HCT116 (cell line): ENCODE data around the gene PYROXD2. TPM values are rescaled to one million over a fixed set of nuclear protein-coding genes. Genes with fewer than 3 reads are reported as not detected.

Experiments used
- ATAC-seq: fragments of 200-7000 bp; cut with Tn5 transposase; 2 replicates; pipeline ENCODE4 v1.9.1; 2020; ENCODE audit warnings: mild to moderate bottlenecking, moderate library complexity
- BruUV-seq: library from RNA; stranded (reverse); fragments of 400-500 nt; replicated peaks from 2 replicates; lab custom pipeline; 2021; lab: Mats Ljungman, UMichigan
- CTCF ChIA-PET: fragments of 300-600 bp; sonication (Branson Sonifier 250); formaldehyde crosslinking; loops from one replicate; lab custom pipeline; 2021; ENCODE audit warnings: antibody characterized with exemption; lab: Charles Lee
- POLR2A ChIA-PET: fragments of 300-600, 350-600 bp; sonication (Branson Sonifier 250); formaldehyde crosslinking; loops from one replicate; lab custom pipeline; 2021; ENCODE audit warnings: antibody characterized with exemption; lab: Charles Lee
- RAD21 ChIA-PET, 2 experiments: fragments of 300-600 bp; sonication (Branson Sonifier 250); formaldehyde crosslinking; loops; one replicate each; lab custom pipeline; 2023; ENCODE audit warnings: low total read pairs in 2 of 2; ENCODE audit not compliant: uncharacterized antibody in 2 of 2, unreplicated experiment in 2 of 2, low non-redundant PET in 1 of 2; lab: Charles Lee
- DNase-seq: peaks from one replicate; pipeline ENCODE4 v3.0.0-alpha.2; 2010; ENCODE audit warnings: low read depth, low spot score
- H2AFZ ChIP-seq: fragments of 200-600 bp; shearing (Covaris generic), sonication (generic); 2 replicates; pipeline ENCODE4 v1.6.1; 2017; ENCODE audit warnings: low read depth, mixed run types, mixed read lengths, antibody characterized with exemption, low read length; ENCODE audit not compliant: poor library complexity, severe bottlenecking
- H3K27ac ChIP-seq: 2 replicates; pipeline ENCODE4 v1.5.1; 2012; ENCODE audit warnings: low read depth, low read length
- H3K27me3 ChIP-seq: fragments of 200-600 bp; sonication (generic); 2 replicates; pipeline ENCODE4 v1.6.1; 2016; ENCODE audit warnings: mixed run types, low read length, mixed read lengths; ENCODE audit not compliant: insufficient read depth
- H3K36me3 ChIP-seq, 2 experiments: fragments of 200-500 bp in 1 of 2; fragments of 200-600 bp in 1 of 2; sonication (Bioruptor generic) in 1 of 2; sonication (generic) in 1 of 2; 2 replicates each; pipeline versions ENCODE4 v1.5.1 to v1.6.1; 2014 to 2016; ENCODE audit warnings: low read length in 2 of 2, inconsistent platforms in 1 of 2, mixed read lengths in 1 of 2, mixed run types in 1 of 2; ENCODE audit not compliant: insufficient read depth in 2 of 2, control insufficient read depth in 1 of 2
- H3K4me1 ChIP-seq, 2 experiments: fragments of 200-600 bp in 1 of 2; sonication (generic) in 1 of 2; 2 replicates each; pipeline versions ENCODE4 v1.5.1 to v1.6.1; 2012 to 2017; ENCODE audit warnings: low read length in 2 of 2, inconsistent platforms in 1 of 2, mild to moderate bottlenecking in 1 of 2, mixed read lengths in 1 of 2, mixed run types in 1 of 2, moderate library complexity in 1 of 2; ENCODE audit not compliant: insufficient read depth in 2 of 2, control insufficient read depth in 1 of 2
- H3K4me2 ChIP-seq: fragments of 200-600 bp; sonication (generic); 2 replicates; pipeline ENCODE4 v1.6.1; 2017; ENCODE audit warnings: mixed run types, low read length, mixed read lengths
- H3K4me3 ChIP-seq, 2 experiments: fragments of 200-600 bp in 1 of 2; sonication (generic) in 1 of 2; replicated peaks in 1 of 2; 2 replicates each; pipeline ENCODE4 v1.5.1; 2011 to 2016; ENCODE audit warnings: low read length in 2 of 2, control low read depth in 1 of 2, low read depth in 1 of 2, mild to moderate bottlenecking in 1 of 2, mixed read lengths in 1 of 2, mixed run types in 1 of 2
- H3K79me2 ChIP-seq: fragments of 200-600 bp; sonication (generic); 2 replicates; pipeline ENCODE4 v1.6.1; 2017; ENCODE audit warnings: mild to moderate bottlenecking, mixed run types, low read length, moderate library complexity, mixed read lengths; ENCODE audit not compliant: insufficient read depth
- H3K9ac ChIP-seq: fragments of 200-600 bp; sonication (generic); 2 replicates; pipeline ENCODE4 v1.6.1; 2016; ENCODE audit warnings: low read length, mixed read lengths
- H3K9me2 ChIP-seq: fragments of 200-600 bp; sonication (generic), shearing (Covaris generic); 2 replicates; pipeline ENCODE4 v1.6.1; 2017; ENCODE audit warnings: mixed run types, mild to moderate bottlenecking, moderate library complexity; ENCODE audit not compliant: insufficient read depth
- H3K9me3 ChIP-seq, 2 experiments: fragments of 200-500 bp in 1 of 2; fragments of 200-600 bp in 1 of 2; sonication (Bioruptor generic) in 1 of 2; sonication (generic) in 1 of 2; 2 replicates each; pipeline ENCODE4 v1.6.1; 2014 to 2017; ENCODE audit warnings: low read length in 2 of 2, mixed read lengths in 2 of 2, inconsistent platforms in 1 of 2, low read depth in 1 of 2, mild to moderate bottlenecking in 1 of 2, mixed run types in 1 of 2, moderate library complexity in 1 of 2; ENCODE audit not compliant: control insufficient read depth in 1 of 2, insufficient read depth in 1 of 2
- H4K20me1 ChIP-seq: fragments of 200-600 bp; sonication (generic), shearing (Covaris generic); 2 replicates; pipeline ENCODE4 v1.6.1; 2017; ENCODE audit warnings: mixed run types, mild to moderate bottlenecking, moderate library complexity; ENCODE audit not compliant: insufficient read depth
- ATF3 ChIP-seq: IDR thresholded peaks from 2 replicates; pipeline ENCODE4 v1.6.1; 2012
- CBX3 ChIP-seq: IDR thresholded peaks from 2 replicates; pipeline ENCODE4 v1.6.1; 2012; ENCODE audit warnings: low read depth
- CEBPB ChIP-seq: IDR thresholded peaks from 2 replicates; pipeline ENCODE4 v1.6.1; 2012; ENCODE audit warnings: low read depth
- EGR1 ChIP-seq: IDR thresholded peaks from 2 replicates; pipeline ENCODE4 v1.6.1; 2012; ENCODE audit warnings: low read depth
- ELF1 ChIP-seq: IDR thresholded peaks from 2 replicates; pipeline ENCODE4 v1.6.1; 2012; ENCODE audit warnings: low read depth, borderline replicate concordance
- EZH2 ChIP-seq: fragments of 200-600 bp; sonication (generic); IDR thresholded peaks from 2 replicates; pipeline ENCODE4 v1.6.1; 2017; ENCODE audit warnings: antibody characterized with exemption, mixed run types
- EZH2phosphoT487 ChIP-seq: fragments of 200-600 bp; IDR thresholded peaks from 2 replicates; pipeline ENCODE4 v1.6.1; 2018; ENCODE audit warnings: antibody characterized with exemption, borderline replicate concordance
- JUND ChIP-seq: IDR thresholded peaks from 2 replicates; pipeline ENCODE4 v1.6.1; 2012
- POLR2A ChIP-seq: IDR thresholded peaks from 2 replicates; pipeline ENCODE4 v1.7.0; 2011; ENCODE audit warnings: borderline replicate concordance; ENCODE audit not compliant: insufficient read depth, insufficient read length; ENCODE audit errors: extremely low read depth
- POLR2AphosphoS5 ChIP-seq: IDR thresholded peaks from 2 replicates; pipeline ENCODE4 v1.6.1; 2011; ENCODE audit warnings: mild to moderate bottlenecking, low read depth, low read length, moderate library complexity
- RAD21 ChIP-seq: IDR thresholded peaks from 2 replicates; pipeline ENCODE4 v1.6.1; 2012; ENCODE audit warnings: low read depth, mild to moderate bottlenecking
- SP1 ChIP-seq: IDR thresholded peaks from 2 replicates; pipeline ENCODE4 v1.6.1; 2012; ENCODE audit warnings: low read depth
- SRF ChIP-seq: IDR thresholded peaks from 2 replicates; pipeline ENCODE4 v1.6.1; 2012; ENCODE audit warnings: low read depth
- ZFX ChIP-seq: fragments of 450-650 bp; IDR thresholded peaks from 2 replicates; pipeline ENCODE4 v1.6.1; 2017
- ZNF274 ChIP-seq: fragments of 200-500 bp; sonication (Bioruptor generic); IDR thresholded peaks from 2 replicates; pipeline ENCODE4 v1.6.1; 2014; ENCODE audit warnings: mild to moderate bottlenecking, low read depth, low read length, inconsistent platforms
- intact Hi-C: fragments of 100-400 bp; cut with micrococcal nuclease; formaldehyde crosslinking; loops from 2 replicates; pipeline ENCODE4 v1.10.0; 2022
- total RNA-seq: library from RNA; stranded (reverse); gene quantifications from one replicate; pipeline ENCODE4 v1.2.1, GENCODE V29; 2021; ENCODE audit not compliant: unreplicated experiment
- TF ChIP-seq, protein P1 (sequence below), 3 experiments: fragments of 200-600 bp in 1 of 3; sonication (generic) in 1 of 3; IDR thresholded peaks in 2 of 3; conservative IDR thresholded peaks in 1 of 3; 2 replicates each; pipeline ENCODE4 v1.5.1; 2012 to 2017; ENCODE audit warnings: low read depth in 2 of 3, low read length in 2 of 3, antibody characterized with exemption in 1 of 3, borderline replicate concordance in 1 of 3, control low read depth in 1 of 3, mild to moderate bottlenecking in 1 of 3, mixed read lengths in 1 of 3, mixed run types in 1 of 3, moderate library complexity in 1 of 3; ENCODE audit not compliant: insufficient read depth in 1 of 3
- TF ChIP-seq, protein P2 (sequence below): IDR thresholded peaks from 2 replicates; pipeline ENCODE4 v1.6.1; 2012

Gene PYROXD2
- total RNA-seq, 1 experiment from 2014 or later: 14.2 TPM

GRCh38 chr10:98410759-98411158 lies 4.2 kb downstream of the PYROXD2 start:
- DNase-seq: no peak
- RAD21 ChIA-PET: no interaction called here
- CTCF ChIA-PET: no interaction called here
- Histone ChIP-seq H2AFZ (no peak overlapping the region), H3K4me2 (no peak overlapping the region), H3K79me2 (0 out of 2 replicates have a peak, but pooled peaks cover 7% of the 10 kb centered on the region), H4K20me1 (no peaks in the 10 kb centered on the region), H3K4me3 (no peak overlapping the region), H3K9me2 (no peaks in the 10 kb centered on the region), H3K27ac (no peak overlapping the region), H3K9ac (no peak overlapping the region), H3K4me1 (peaks cover 11 to 19% of the 10 kb centered on the region in 2 experiments), H3K9me3 (no peaks in the 10 kb centered on the region), H3K27me3 (no peaks in the 10 kb centered on the region), H3K36me3 (no peaks in the 10 kb centered on the region)
- no TSS peak for BruUV-seq
- intact Hi-C loops: loop anchor here (10.0 kb wide), 1 partner anchor 146 kb away; the partner anchor contains the start of gene LOXL4
- POLR2A ChIA-PET: interaction anchor here (1.8 kb wide), 1 partner anchor 12 kb away, joined by 3 read pairs; no protein-coding TSS in a partner anchor
- no peak for ATAC-seq
- no peak for TF ChIP-seq JUND
- TF ChIP-seq ELF1: no peak
- TF ChIP-seq EGR1: no peak
- TF ChIP-seq, protein P1, sequence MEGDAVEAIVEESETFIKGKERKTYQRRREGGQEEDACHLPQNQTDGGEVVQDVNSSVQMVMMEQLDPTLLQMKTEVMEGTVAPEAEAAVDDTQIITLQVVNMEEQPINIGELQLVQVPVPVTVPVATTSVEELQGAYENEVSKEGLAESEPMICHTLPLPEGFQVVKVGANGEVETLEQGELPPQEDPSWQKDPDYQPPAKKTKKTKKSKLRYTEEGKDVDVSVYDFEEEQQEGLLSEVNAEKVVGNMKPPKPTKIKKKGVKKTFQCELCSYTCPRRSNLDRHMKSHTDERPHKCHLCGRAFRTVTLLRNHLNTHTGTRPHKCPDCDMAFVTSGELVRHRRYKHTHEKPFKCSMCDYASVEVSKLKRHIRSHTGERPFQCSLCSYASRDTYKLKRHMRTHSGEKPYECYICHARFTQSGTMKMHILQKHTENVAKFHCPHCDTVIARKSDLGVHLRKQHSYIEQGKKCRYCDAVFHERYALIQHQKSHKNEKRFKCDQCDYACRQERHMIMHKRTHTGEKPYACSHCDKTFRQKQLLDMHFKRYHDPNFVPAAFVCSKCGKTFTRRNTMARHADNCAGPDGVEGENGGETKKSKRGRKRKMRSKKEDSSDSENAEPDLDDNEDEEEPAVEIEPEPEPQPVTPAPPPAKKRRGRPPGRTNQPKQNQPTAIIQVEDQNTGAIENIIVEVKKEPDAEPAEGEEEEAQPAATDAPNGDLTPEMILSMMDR (IDR thresholded peaks at IDR 0.05 in 2 of 3, conservative IDR thresholded peaks at IDR 0.05 in 1 of 3; ENCODE audit: borderline replicate concordance in 1 of 3, insufficient read depth in 1 of 3, low read depth in 2 of 3, low read length in 2 of 3): no peak
- no peak for TF ChIP-seq ATF3
- TF ChIP-seq ZFX: no peak
- no peak for TF ChIP-seq EZH2phosphoT487
- no peak for TF ChIP-seq POLR2A
- TF ChIP-seq SRF: no peak
- no peak for TF ChIP-seq ZNF274
- no peak for TF ChIP-seq CEBPB
- TF ChIP-seq SP1: no peak
- TF ChIP-seq POLR2AphosphoS5: no peak
- TF ChIP-seq CBX3: no peak
- TF ChIP-seq EZH2: no peak
- TF ChIP-seq RAD21: no peak
- TF ChIP-seq, protein P2, sequence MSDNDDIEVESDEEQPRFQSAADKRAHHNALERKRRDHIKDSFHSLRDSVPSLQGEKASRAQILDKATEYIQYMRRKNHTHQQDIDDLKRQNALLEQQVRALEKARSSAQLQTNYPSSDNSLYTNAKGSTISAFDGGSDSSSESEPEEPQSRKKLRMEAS: no peak
